Measurements from ENCODE around the gene ITGB3.

ITGB3 gene

DNA sequence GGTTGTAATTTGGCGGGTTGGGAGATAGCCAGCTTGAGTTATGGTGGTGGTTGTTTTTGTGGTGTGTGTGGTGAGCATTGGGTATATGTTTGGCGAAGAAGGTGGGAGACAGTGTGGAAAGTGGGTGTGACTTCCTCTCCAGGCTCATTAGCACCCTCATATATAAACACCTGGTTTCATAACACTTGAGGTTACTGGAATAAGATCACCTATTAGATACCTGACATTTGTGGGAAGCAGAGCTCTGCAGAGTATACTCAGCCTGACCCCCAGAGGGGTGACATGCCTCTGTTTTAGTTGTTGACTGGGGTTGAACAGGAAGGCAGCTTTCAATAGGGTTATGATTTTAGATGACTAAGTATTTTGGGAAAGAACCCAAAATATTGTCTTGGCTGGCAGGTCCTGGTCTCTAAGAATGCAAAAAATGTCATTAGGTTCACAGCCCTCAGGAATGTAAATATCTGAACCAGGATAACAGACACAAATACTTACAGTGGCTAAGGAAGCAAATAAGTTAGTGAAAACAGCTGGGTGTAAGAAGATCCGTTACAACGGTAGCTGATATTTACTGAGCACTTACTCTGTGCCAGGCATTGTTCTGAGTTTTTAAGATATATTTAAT, 51.8 kb downstream of the ITGB3 start:
- H3K27ac ChIP-seq (ENCODE audit: low read length): no peak overlapping the region

DNA sequence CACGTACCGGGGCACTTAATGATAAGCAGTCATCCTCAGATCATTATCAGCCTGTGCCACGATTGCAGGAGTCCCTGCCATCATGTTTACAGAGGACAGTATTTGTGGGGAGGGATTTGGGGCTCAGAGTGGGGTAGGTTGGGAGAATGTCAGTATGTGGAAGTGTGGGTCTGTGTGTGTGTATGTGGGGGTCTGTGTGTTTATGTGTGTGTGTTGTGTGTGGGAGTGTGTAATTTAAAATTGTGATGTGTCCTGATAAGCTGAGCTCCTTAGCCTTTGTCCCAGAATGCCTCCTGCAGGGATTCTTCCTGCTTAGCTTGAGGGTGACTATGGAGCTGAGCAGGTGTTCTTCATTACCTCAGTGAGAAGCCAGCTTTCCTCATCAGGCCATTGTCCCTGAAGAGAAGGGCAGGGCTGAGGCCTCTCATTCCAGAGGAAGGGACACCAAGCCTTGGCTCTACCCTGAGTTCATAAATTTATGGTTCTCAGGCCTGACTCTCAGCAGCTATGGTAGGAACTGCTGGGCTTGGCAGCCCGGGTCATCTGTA, 56.6 kb downstream of the ITGB3 start:
- peaks cover 0 to 1% of the 10 kb centered on the region in 2 donors for H3K4me1 ChIP-seq (ENCODE audit: control insufficient read depth in 1 of 2, insufficient read depth in 2 of 2, low read length in 2 of 2)
- no peaks in the 10 kb centered on the region for H3K27me3 ChIP-seq (ENCODE audit: low read depth, low read length)
- no peak overlapping the region for H3K4me3 ChIP-seq (ENCODE audit: low read depth in 1 of 2, low read length in 2 of 2)
- no peak overlapping the region for H3K27ac ChIP-seq (ENCODE audit: low read length)
- H3K9me3 ChIP-seq (ENCODE audit: control insufficient read depth in 1 of 2, low read length in 2 of 2): no peaks in the 10 kb centered on the region
- peaks cover 0 to 6% of the 10 kb centered on the region in 2 donors for H3K36me3 ChIP-seq (ENCODE audit: control insufficient read depth in 1 of 2, insufficient read depth in 2 of 2, low read length in 2 of 2)

More for the DNA sequence above, 51.8 kb downstream of the ITGB3 start:
- Histone ChIP-seq H3K36me3 (ENCODE audit: control insufficient read depth in 1 of 2, insufficient read depth in 2 of 2, low read length in 2 of 2) (peaks cover 19 to 43% of the 10 kb centered on the region in 2 donors), H3K27me3 (ENCODE audit: low read depth, low read length) (no peaks in the 10 kb centered on the region), H3K4me1 (ENCODE audit: control insufficient read depth in 1 of 2, insufficient read depth in 2 of 2, low read length in 2 of 2) (no peaks in the 10 kb centered on the region), H3K9me3 (ENCODE audit: control insufficient read depth in 1 of 2, low read length in 2 of 2) (no peaks in the 10 kb centered on the region), H3K4me3 (ENCODE audit: low read depth in 1 of 2, low read length in 2 of 2) (no peak overlapping the region)

DNA sequence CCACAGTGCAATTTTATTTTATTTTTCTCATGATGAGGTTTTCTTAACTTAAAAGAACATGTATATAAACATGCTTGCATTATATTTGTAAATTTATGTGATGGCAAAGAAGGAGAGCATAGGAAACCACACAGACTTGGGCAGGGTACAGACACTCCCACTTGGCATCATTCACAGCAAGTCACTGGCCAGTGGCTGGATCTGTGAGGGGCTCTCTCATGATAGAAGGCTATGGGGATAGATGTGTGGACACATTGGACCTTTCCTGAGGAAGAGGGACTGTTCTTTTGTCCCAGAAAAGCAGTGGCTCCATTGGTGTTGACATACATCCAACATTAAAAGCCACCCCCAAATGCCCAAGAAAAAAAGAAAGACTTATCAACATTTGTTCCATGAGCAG, 57.8 kb downstream of the ITGB3 start:
- no peaks in the 10 kb centered on the region for H3K9me3 ChIP-seq (ENCODE audit: control insufficient read depth in 1 of 2, low read length in 2 of 2)
- H3K27me3 ChIP-seq (ENCODE audit: low read depth, low read length): no peaks in the 10 kb centered on the region
- H3K27ac ChIP-seq (ENCODE audit: low read length): no peak overlapping the region
- H3K36me3 ChIP-seq (ENCODE audit: control insufficient read depth in 1 of 2, insufficient read depth in 2 of 2, low read length in 2 of 2): peaks cover 0 to 6% of the 10 kb centered on the region in 2 donors
- H3K4me3 ChIP-seq (ENCODE audit: low read depth in 1 of 2, low read length in 2 of 2): no peak overlapping the region
- H3K4me1 ChIP-seq (ENCODE audit: control insufficient read depth in 1 of 2, insufficient read depth in 2 of 2, low read length in 2 of 2): peaks cover 0 to 9% of the 10 kb centered on the region in 2 donors

DNA sequence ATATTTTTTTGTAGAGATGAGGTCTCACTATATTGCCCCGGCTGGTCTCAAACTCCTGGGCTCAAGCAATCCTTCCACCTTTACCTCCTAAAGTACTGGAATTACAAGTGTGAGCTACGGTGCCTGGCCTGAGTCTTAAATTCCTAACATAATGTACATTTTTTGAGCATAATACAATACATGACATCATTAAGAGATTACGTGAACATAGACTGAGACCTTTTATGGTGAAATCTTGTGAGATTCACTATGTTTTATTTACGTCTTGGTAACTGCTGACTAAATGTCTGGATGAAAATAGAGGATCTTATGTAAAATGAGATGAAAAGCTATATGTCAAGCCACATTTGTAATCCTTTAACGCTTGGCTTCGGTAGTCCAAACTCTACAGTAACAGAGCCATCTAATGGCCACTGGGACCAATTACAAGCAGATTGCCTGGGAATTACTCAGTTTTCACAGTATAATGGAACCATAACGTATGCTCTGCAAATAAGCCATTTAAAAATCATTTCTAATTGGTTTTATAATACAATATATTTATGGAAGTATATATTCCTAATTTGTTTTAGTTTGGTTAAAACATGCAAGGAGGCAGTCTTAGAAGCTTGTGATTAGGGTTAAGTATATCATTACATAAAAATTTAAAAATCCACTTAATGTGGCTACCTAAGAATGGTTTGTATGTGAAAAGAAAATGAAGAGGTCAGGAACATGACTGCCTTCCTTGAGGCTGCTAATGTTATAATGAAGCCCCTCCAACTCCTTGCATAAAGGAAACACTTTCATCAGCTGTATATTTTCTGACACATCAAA, 62.0 kb downstream of the ITGB3 start:
- Histone ChIP-seq H3K4me3 (ENCODE audit: low read depth in 1 of 2, low read length in 2 of 2) (no peak overlapping the region), H3K27ac (ENCODE audit: low read length) (peak overlapping the region; percentile 85), H3K4me1 (ENCODE audit: control insufficient read depth in 1 of 2, insufficient read depth in 2 of 2, low read length in 2 of 2) (peaks cover 0 to 9% of the 10 kb centered on the region in 2 donors), H3K36me3 (ENCODE audit: control insufficient read depth in 1 of 2, insufficient read depth in 2 of 2, low read length in 2 of 2) (no peaks in the 10 kb centered on the region), H3K9me3 (ENCODE audit: control insufficient read depth in 1 of 2, low read length in 2 of 2) (no peaks in the 10 kb centered on the region), H3K27me3 (ENCODE audit: low read depth, low read length) (no peaks in the 10 kb centered on the region)

DNA sequence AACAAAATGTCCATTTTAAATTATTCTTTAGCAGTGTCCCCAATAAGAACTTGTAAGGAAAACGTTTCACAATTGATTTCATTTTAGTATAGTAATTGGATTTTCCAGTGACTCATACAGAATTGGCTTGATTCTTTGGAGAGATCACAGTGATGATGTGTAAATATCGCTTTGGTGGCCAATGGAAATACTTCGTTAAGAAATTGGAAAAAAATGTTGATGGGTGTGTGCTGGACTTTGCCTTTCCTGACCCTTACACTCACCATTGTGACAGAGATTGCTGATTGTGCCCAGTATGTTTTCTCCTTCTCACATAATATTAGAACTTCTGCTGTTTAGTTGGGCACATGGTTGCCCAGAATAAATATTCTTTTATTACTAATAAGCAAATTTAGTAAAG, 62.7 kb downstream of the ITGB3 start:
- Histone ChIP-seq H3K4me3 (ENCODE audit: low read depth in 1 of 2, low read length in 2 of 2) (no peak overlapping the region), H3K27me3 (ENCODE audit: low read depth, low read length) (no peaks in the 10 kb centered on the region), H3K36me3 (ENCODE audit: control insufficient read depth in 1 of 2, insufficient read depth in 2 of 2, low read length in 2 of 2) (no peaks in the 10 kb centered on the region), H3K4me1 (ENCODE audit: control insufficient read depth in 1 of 2, insufficient read depth in 2 of 2, low read length in 2 of 2) (peaks cover 0 to 9% of the 10 kb centered on the region in 2 donors), H3K9me3 (ENCODE audit: control insufficient read depth in 1 of 2, low read length in 2 of 2) (peaks cover 0 to 4% of the 10 kb centered on the region in 2 donors), H3K27ac (ENCODE audit: low read length) (peak overlapping the region; percentile 85)

DNA sequence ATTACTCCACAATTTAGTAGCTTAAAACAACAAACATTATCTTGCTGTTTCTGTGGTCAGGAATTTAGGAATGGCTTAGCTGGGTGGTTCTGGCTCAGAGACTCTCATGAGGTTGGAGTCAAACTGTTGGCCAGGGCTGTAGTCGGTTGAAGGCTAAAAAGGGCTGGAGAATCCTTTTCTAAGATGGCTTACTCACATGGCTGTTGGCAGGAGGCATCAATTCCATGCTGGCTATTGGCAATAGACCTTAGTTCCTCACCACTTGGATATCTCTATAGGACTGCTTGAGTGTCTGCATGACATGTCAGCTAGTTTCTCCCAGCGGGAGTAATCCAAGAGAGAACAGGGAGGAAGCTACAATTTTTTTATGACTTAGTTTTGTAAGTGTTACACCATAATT, 63.5 kb downstream of the ITGB3 start:
- Histone ChIP-seq H3K4me1 (ENCODE audit: control insufficient read depth in 1 of 2, insufficient read depth in 2 of 2, low read length in 2 of 2) (peaks cover 0 to 9% of the 10 kb centered on the region in 2 donors), H3K27me3 (ENCODE audit: low read depth, low read length) (no peaks in the 10 kb centered on the region), H3K4me3 (ENCODE audit: low read depth in 1 of 2, low read length in 2 of 2) (no peak overlapping the region), H3K36me3 (ENCODE audit: control insufficient read depth in 1 of 2, insufficient read depth in 2 of 2, low read length in 2 of 2) (no peaks in the 10 kb centered on the region), H3K27ac (ENCODE audit: low read length) (no peak overlapping the region), H3K9me3 (ENCODE audit: control insufficient read depth in 1 of 2, low read length in 2 of 2) (peaks cover 0 to 4% of the 10 kb centered on the region in 2 donors)

DNA sequence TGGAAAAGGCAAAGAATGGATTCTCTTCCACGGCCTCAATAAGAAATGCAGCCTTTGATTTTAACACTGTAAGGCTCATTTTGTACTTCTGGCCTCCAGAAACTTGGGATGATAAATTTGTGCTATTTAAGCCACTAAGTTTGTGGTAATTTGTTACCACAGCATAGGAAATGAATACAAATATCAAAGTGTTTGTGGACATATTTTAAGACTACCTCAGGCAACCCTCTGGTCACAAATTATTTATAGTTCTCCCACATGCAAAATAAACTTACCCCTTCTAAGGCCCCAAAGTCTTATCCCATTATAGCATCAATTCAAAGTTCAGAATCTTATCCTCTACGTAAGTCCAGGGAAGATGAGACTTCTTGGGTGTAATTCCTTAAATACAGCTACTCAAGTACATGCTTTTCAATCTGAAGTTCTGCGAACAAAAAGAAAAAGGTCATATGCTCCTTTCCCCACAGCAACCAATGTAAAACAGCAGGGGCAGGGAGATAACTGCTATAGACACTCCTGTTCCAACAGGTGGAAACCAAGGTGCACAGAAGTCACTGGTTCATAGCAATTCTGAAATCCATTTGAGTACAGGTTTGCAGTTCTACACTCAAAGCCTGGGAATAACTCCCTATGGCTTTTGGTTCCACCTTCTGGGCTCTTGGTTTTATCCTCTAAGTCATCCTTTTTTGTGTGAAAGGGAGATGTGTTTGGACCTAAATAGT, 64.7 kb downstream of the ITGB3 start:
- peaks cover 0 to 9% of the 10 kb centered on the region in 2 donors for H3K4me1 ChIP-seq (ENCODE audit: control insufficient read depth in 1 of 2, insufficient read depth in 2 of 2, low read length in 2 of 2)
- H3K4me3 ChIP-seq (ENCODE audit: low read depth in 1 of 2, low read length in 2 of 2): no peak overlapping the region
- no peaks in the 10 kb centered on the region for H3K36me3 ChIP-seq (ENCODE audit: control insufficient read depth in 1 of 2, insufficient read depth in 2 of 2, low read length in 2 of 2)
- peaks cover 0 to 4% of the 10 kb centered on the region in 2 donors for H3K9me3 ChIP-seq (ENCODE audit: control insufficient read depth in 1 of 2, low read length in 2 of 2)
- H3K27ac ChIP-seq (ENCODE audit: low read length): no peak overlapping the region
- no peaks in the 10 kb centered on the region for H3K27me3 ChIP-seq (ENCODE audit: low read depth, low read length)

DNA sequence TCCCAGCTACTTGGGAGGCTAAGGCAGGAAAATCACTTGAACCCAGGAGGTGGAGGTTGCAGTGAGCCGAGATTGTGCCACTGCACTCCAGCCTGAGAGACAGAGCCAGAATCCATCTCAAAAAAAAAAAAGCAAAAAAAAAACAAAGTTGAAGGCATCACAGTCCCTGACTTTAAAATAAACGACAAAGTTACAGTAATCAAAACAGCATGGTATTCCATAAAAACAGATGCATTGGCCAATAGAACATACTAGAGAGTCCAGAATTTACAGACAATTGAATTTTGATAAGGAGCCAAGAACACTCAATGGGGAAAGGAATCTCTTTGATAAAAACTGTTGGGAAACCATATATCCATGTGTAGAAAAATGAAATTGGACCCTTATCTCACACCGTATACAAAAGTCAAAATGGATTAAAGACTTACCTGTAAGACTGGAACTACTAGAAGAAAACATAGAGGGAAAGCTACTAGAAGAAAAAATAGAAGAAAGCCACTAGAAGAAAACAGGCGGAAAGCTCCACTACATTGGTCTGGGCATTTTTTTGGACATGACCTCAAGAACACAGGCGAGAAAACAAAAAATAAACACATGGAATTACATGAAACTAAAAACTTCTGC, 67.4 kb downstream of the ITGB3 start:
- H3K4me3 ChIP-seq (ENCODE audit: low read depth in 1 of 2, low read length in 2 of 2): no peak overlapping the region
- no peak overlapping the region for H3K27ac ChIP-seq (ENCODE audit: low read length)
- no peaks in the 10 kb centered on the region for H3K36me3 ChIP-seq (ENCODE audit: control insufficient read depth in 1 of 2, insufficient read depth in 2 of 2, low read length in 2 of 2)
- peaks cover 0 to 2% of the 10 kb centered on the region in 2 donors for H3K4me1 ChIP-seq (ENCODE audit: control insufficient read depth in 1 of 2, insufficient read depth in 2 of 2, low read length in 2 of 2)
- peaks cover 0 to 4% of the 10 kb centered on the region in 2 donors for H3K9me3 ChIP-seq (ENCODE audit: control insufficient read depth in 1 of 2, low read length in 2 of 2)
- no peaks in the 10 kb centered on the region for H3K27me3 ChIP-seq (ENCODE audit: low read depth, low read length)

DNA sequence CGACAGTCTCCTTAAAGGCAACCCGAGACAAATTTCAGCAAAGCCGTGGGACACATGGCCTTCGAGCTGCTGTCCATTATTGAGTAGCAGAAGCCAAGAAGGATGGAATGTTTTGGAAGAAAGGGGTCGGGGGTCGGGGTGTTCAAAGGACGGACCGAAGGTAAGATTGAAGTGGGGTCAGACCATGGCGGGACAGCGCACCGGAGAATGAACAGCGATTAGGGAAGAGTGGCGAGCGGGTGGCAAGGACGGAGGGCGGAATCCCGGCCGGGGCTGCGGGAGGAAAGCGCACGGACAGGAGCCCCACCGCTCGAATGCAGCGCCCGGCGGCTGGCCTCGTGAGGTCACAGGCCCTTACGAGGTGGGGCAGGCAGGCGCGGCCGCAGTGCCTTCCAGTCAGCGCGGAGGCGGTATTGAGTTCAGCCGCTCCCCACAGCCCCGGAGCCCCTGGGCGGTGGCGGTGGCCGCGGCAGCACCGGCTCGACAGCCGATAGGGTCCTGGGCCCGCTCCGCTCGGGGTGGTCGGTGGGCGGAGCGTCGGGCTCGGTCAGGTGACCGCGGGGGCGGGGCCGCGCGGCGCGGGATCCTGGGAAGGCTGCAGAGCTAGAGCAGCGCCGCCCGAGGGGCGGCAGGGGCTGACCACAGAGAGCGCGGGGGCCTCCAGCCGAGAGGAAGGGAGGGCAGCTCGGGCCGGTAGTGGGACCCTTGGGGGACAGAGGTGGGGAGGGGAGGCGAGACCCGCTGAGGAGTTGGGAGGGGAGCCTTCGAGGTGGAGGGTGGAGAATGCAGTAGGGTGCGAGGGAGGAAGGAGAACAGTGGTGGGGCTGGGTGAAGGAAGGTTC, 70.0 kb downstream of the ITGB3 start, which contains the start of gene EFCAB13:
TSS of gene EFCAB13 (plus strand) at position 574 of the 842 bp plus-strand sequence. CDS start 4,399 bp downstream, outside the sequence.
- Histone ChIP-seq H3K9me3 (ENCODE audit: control insufficient read depth in 1 of 2, low read length in 2 of 2) (peaks cover 0 to 4% of the 10 kb centered on the region in 2 donors), H3K4me1 (ENCODE audit: control insufficient read depth in 1 of 2, insufficient read depth in 2 of 2, low read length in 2 of 2) (no peaks in the 10 kb centered on the region), H3K4me3 (ENCODE audit: low read depth in 1 of 2, low read length in 2 of 2) (peak within 1 kb of the TSS; percentile 67 to 93), H3K27ac (ENCODE audit: low read length) (peak within 1 kb of the TSS; percentile 95), H3K27me3 (ENCODE audit: low read depth, low read length) (no peaks in the 10 kb centered on the region), H3K36me3 (ENCODE audit: control insufficient read depth in 1 of 2, insufficient read depth in 2 of 2, low read length in 2 of 2) (peaks cover 0 to 4% of the 10 kb centered on the region in 2 donors)
